ENCODE results near the gene OR51A7. TPM values are rescaled to one million over a fixed set of nuclear protein-coding genes. Genes with fewer than 3 reads are reported as not detected.

Gene OR51A7
- total RNA-seq, 3 donors from 2014 or later, result not detected

- no peak for DNase-seq
- no peak for ATAC-seq
- H3K4me1 ChIP-seq (ENCODE audit: low read depth), result no peaks in the 10 kb centered on the region
- H3K36me3 ChIP-seq (ENCODE audit: low read depth), result no peaks in the 10 kb centered on the region
- no peak for TF ChIP-seq CTCF (IDR thresholded peaks at IDR 0.05)
- H3K9me3 ChIP-seq, result no peaks in the 10 kb centered on the region
- no peak overlapping the region for H3K4me3 ChIP-seq
- intact Hi-C loops (cut with DNase I, micrococcal nuclease), result no loop called here
Observed at GRCh38 chr11:4957396-4957795, 53.8 kb downstream of the OR51A7 start.

Other genes starting within 250 kb of the OR51A7 start
- gene OR51E2, start 205.9 kb upstream of the OR51A7 start, total RNA-seq, result 10 to 100 TPM in 1 of 3 donors, 1 to 10 TPM in 1, under 1 TPM in 1; 0.46 to 11.0 (median 1.0) TPM
- not detected for gene MMP26, start 199.0 kb upstream of the OR51A7 start, total RNA-seq
- gene OR51F1, start 133.8 kb upstream of the OR51A7 start, total RNA-seq, result not detected
- not detected for gene OR52R1, start 99.4 kb upstream of the OR51A7 start, total RNA-seq
- not detected for gene OR51F2, start 82.5 kb upstream of the OR51A7 start, total RNA-seq
- gene OR51S1, start 54.6 kb upstream of the OR51A7 start, total RNA-seq, result not detected
- gene OR51T1, start 21.9 kb upstream of the OR51A7 start, total RNA-seq, result not detected
- gene OR51G2, start 15.6 kb downstream of the OR51A7 start, total RNA-seq, result not detected
- gene OR51G1, start 20.6 kb downstream of the OR51A7 start, total RNA-seq, result not detected
- not detected for gene OR51A4, start 43.8 kb downstream of the OR51A7 start, total RNA-seq
- gene OR51A2, start 51.9 kb downstream of the OR51A7 start, total RNA-seq, result not detected
- gene OR51L1, start 91.1 kb downstream of the OR51A7 start, total RNA-seq, result not detected
- gene OR52J3, start 142.7 kb downstream of the OR51A7 start, total RNA-seq, result not detected
- not detected for gene OR52E2, start 155.8 kb downstream of the OR51A7 start, total RNA-seq
- not detected for gene OR52E1, start 165.8 kb downstream of the OR51A7 start, total RNA-seq
- gene OR52A5, start 234.6 kb downstream of the OR51A7 start, total RNA-seq, result not detected

Measured in mucosa of descending colon (tissue), 3 donors.